ENCODE results near the gene VPS18.

Gene VPS18

DNA sequence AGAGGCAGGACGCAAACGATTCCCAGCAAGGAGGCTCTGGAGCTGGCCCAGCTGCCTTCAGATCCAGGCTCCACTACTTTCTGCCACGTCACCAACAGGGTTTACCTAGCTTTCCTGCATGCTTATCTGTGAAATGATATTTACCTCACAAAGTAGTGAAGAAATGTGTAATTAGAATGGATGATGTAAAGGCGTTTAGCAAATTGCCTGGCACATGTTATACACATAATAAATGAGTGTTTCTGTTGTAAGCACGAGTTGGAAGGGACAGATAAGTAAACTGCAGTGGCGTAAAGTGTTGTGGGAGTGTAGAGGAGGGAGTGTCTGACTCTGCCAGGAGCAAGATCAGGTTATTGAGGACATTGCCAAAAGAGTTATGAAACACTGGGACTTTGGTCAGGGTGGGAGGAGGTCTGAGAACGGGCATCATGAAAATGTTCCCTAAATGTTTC is 55.5 kb downstream of the VPS18 start:
- TF ChIP-seq, protein P1, sequence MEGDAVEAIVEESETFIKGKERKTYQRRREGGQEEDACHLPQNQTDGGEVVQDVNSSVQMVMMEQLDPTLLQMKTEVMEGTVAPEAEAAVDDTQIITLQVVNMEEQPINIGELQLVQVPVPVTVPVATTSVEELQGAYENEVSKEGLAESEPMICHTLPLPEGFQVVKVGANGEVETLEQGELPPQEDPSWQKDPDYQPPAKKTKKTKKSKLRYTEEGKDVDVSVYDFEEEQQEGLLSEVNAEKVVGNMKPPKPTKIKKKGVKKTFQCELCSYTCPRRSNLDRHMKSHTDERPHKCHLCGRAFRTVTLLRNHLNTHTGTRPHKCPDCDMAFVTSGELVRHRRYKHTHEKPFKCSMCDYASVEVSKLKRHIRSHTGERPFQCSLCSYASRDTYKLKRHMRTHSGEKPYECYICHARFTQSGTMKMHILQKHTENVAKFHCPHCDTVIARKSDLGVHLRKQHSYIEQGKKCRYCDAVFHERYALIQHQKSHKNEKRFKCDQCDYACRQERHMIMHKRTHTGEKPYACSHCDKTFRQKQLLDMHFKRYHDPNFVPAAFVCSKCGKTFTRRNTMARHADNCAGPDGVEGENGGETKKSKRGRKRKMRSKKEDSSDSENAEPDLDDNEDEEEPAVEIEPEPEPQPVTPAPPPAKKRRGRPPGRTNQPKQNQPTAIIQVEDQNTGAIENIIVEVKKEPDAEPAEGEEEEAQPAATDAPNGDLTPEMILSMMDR (IDR thresholded peaks at IDR 0.05; ENCODE audit: control insufficient read depth, insufficient read depth, low read depth, low read length, missing control alignments), result no peak
- DNase-seq (ENCODE audit: low read depth), result no peak
- H3K4me3 ChIP-seq (ENCODE audit: control insufficient read depth, low read depth, low read length), result no peak overlapping the region

DNA sequence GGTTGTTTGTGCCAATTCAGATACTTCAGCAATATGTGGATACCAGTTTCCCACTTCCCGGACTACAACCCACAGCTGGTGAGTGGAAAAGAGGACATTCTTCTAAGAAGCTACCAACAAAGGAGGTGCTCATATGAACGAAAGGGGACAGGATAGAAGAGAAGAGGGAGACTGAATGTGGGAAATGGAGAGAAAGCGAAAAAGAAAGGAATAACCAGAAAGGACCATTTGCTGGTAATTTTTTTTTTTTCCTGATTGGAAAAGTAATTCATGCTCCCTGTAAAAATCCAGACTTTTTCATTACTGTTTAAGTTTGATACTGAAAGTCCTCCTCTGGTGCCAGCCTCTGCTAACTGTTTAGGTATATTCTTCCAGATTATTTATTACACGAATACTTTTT is 57.5 kb downstream of the VPS18 start:
- H3K4me3 ChIP-seq (ENCODE audit: control insufficient read depth, low read depth, low read length), result no peak overlapping the region
- TF ChIP-seq, protein P1 (IDR thresholded peaks at IDR 0.05; ENCODE audit: control insufficient read depth, insufficient read depth, low read depth, low read length, missing control alignments), result no peak

DNA sequence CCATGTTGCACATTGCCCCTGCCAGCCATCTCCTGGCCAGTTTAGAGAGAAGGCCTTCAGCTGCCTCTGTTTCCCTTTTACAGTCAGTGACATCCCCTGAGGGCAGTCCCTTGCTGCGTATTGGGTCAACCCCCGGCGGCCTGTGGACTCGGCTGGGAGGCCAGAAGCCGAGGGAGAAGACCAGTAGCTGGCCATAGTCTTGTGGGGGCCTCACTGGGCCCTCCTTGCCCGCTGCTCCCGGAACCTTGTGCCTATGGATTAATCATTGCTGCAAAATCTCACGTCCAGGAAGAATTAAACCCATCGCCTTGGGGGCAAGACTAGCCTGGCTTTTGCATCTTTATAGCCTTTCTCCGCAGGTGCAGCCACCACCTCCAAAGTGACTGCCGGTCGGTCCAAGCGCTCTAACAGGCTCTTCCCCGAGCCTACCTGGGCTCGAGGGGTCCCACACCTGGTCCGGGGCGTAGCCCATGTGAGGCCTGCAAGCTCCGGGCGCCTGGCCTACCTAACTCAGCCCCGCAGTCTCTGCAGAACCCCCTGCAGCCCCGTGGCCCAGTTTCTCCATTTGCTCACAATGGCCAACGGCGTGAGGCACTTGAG is 58.2 kb downstream of the VPS18 start:
- no peak for DNase-seq (ENCODE audit: low read depth)
- H3K4me3 ChIP-seq (ENCODE audit: control insufficient read depth, low read depth, low read length), result peak overlapping the region; percentile 95
- TF ChIP-seq, protein P1 (IDR thresholded peaks at IDR 0.05; ENCODE audit: control insufficient read depth, insufficient read depth, low read depth, low read length, missing control alignments), result no peak

More for the DNA sequence above, 57.5 kb downstream of the VPS18 start:
- DNase-seq (ENCODE audit: low read depth), result no peak

DNA sequence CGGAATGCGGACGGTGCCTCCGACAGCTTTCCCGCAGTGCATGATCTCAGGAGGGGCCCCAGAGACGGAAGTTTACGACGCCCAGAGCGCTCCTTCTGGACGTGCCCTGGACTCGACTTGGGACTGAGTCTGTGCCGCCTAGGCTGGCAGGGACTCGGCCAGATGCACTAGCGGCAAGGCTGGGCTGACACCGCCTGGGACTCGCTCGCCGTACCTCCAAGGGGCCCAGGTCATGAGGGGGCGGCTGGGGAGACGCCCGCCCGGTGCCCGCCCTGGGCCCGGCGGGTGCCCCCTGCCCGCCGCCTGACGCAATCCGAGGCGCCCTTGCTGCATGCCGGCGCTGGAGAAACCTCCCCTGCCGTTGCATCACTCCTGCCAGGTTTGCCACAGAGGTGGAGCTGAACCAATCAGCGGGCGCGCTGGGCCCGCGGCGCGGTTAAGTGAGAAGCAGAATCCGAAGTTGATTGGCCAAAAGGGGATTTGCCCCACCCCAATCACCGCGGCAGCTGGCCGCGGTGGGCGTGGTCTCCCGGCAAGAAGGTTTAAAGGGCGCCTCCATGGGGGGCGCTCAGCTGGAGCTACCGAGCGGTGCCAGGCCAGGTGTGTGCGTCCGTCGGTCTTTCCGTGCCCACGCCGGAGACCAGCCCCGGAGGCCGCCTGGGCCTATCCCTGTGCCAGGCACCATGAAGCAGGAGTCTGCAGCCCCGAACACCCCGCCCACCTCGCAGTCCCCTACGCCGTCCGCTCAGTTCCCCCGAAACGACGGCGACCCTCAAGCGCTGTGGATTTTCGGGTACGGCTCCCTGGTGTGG is 58.9 kb downstream of the VPS18 start, which contains the start of gene CHAC1:
Gene CHAC1, plus strand, starts transcription at position 571 of the 812 bp plus-strand sequence. Its CDS starts 113 bp downstream, at position 684.
- TF ChIP-seq, protein P1 (IDR thresholded peaks at IDR 0.05; ENCODE audit: control insufficient read depth, insufficient read depth, low read depth, low read length, missing control alignments), result peak; percentile 1
- DNase-seq (ENCODE audit: low read depth), result peak; percentile 93
- H3K4me3 ChIP-seq (ENCODE audit: control insufficient read depth, low read depth, low read length), result peak within 1 kb of the TSS; percentile 95

Measured in AG09309 (cell line).